GM18508 (cell line): ENCODE results near the gene CHIC2.

Source experiments
- ATAC-seq: cut with Tn5 transposase; IDR thresholded peaks from one replicate; pipeline ENCODE4 v1.9.1; 2021; ENCODE audit warnings: moderate number of reproducible peaks; ENCODE audit not compliant: insufficient read depth, unreplicated experiment

Gene CHIC2

GRCh38 chr4:53961351-53961750 is 103.1 kb downstream of the CHIC2 start:
- ATAC-seq = no peak

DNA sequence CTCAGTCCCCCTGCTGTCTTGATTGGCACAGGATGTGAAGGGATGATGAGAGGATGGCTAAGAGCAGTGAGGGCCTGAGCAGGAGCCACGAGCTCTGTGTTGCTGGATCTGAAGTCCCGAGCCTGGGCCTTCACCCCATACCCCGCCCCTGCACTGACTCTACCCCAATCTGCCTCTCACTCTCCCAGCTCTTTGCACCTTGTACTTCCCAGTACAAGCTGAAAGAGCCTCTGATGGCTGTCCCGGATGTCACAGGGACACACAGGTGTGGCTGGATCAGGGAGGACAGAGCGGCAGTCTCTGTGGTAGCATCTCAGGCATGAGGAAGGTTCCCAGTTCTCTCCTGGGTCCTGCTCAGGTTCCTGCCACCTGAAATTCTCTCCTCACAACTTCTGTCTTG is 103.6 kb downstream of the CHIC2 start:
- ATAC-seq = no peak
